ENCODE data around the gene GPR150.
A peak's percentile ranks its signal among the peaks of the same experiment; 100 is the strongest.
"Not testable (repeated sequence)": the region's sequence is repeated elsewhere in the genome, so short reads cannot be mapped to it uniquely, and the experiment has no call there.

The GPR150 gene

DNA sequence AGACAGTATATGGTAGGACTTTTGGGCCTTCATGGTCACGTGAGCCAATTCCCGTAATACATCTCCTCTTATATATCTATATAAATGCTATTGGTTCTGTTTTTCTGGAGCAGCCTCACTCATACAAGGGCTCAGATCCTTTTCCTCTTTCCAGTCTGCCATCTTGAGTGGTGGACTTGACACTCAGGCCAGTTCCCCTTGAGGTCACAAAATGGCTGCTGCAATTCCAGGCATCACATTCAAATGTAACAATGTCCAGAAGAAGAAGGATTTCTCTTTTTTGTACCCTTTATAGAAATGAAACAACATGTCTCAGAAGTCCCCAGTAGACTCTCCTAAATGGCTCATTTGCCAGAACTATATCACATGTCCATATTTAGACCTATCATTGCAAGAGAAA lies 4.5 kb downstream of the GPR150 start:
- DNase-seq (ENCODE audit: low read depth): no peak

DNA sequence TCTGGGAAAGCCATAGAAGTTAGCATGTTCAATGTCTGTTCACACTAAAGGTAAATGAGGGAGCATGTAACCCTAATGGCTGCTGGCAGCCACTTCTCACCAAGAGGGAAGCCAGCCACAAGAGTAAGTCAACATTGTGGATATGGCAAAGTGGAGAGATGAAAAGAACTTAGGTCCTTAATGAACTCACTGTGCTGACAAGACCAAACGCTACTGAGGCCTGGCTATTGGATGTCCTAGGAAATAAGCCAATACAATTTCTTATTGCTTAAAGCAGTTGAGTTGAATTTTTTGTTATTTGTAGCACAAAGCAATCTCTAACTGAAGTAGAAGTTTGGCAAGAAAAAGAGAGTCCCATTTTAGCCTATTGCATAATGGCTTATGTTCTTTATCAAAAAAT lies 6.8 kb downstream of the GPR150 start:
- DNase-seq (ENCODE audit: low read depth): no peak

DNA sequence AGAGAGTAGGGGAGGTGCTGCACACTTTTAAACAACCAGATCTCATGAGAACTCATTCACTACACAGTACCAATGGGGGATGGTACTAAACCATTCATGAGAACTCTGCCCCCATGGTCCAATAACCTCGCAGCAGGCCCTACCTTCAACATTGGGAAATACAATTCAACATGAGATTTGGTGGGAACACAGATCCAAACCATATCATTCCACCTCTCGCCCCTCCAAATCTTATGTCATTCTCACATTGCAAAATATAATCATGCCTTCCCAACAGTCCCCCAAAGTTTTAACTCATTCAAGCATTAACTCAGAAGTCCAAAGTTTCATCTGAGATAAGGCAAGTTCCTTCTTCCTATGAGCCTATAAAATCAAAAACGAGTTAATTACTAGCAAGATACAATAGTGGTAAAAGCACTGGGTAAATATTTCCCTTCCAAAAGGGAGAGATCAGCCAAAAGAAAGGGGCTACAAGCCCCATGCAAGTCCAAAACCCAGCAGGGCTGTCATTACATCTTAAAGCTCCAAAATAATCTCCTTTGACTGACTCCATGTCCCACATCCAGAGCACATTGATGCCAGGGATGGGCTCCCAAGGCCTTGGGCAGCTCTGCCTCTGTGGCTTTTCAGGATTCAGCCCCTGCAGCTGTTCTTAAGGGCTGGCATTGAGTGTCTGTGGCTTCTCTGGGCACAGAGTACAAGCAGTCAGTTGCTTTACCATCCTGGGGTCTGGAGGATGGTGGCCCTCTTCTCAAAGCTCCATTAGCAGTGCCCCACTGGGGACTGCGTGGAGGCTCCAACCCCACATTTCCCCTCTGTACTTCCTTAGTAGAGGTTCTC lies 8.3 kb downstream of the GPR150 start:
- no peak for DNase-seq (ENCODE audit: low read depth)

DNA sequence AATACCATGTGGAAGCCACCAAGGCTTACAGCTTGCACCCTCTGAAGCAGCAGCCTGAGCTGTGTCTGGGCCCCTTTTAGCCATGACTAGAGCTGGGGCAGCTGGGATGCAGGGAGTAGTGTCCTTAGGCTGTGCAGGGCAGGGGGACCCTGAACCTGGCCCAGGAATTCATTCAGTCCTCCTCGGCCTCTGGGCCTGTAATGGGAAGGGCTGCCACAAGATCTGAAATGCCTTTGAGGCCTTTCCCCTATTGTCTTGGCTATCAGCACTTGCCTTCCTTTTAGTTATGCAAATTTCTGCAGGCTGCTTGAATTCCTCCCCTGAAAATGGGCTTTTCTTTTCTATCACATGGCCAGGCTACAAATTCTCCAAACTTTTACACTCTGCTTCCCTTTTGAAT lies 9.0 kb downstream of the GPR150 start:
- no peak for DNase-seq (ENCODE audit: low read depth)

DNA sequence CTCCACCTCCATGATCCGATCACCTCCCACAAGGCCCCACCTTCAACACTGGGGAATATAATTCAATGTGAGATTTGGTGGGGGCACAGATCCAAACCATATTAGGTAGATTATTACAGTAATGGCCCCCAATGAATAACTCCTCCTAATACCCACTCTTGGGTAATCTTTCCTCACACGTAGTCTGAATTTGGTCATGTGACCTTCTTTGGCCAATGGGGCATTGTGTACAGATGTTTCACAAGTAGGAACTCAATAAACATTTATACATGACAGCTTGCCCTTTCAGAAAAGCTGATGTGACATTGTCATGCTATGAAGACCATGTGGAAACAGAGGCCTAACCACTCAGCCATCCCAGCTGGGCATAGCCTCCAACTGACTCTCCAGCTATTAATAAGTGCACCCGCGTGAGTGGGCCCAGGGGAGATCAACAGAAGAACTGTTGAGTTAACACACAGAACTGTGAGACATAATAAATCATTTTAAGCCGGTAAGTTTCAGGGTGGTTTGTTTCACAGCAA lies 10.6 kb downstream of the GPR150 start:
- DNase-seq (ENCODE audit: low read depth): no peak

DNA sequence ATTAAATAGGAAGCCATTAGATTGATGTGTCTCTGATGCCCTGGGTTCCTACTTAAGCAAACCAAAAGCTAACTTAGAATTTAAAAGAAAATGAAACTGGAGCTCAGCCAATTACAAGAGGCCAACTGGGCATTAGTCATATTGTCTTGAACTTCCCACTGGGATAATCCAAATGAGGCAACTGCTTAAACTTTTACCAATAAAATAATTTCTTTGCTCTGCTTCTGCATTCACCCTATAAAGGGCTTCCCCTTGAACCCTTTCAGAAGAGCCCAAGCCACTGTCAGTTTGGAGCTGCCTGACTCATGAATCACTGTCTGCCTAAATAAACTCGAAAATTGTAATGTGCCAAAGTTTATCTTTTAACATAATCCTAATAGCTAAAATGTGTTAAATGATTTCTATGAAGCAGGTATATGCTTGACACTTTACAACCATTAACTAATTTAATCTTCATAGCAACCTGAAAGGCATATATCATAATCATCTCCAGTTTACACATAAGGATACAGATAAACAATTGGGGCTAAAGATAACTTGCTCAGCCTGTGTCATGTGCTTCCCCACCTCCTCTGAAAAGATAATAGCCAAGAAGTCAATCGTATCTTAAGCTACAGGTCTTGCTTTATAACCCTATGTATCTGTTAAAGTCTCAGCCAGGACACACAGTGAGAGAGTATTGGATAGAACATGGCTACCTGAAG lies 11.5 kb downstream of the GPR150 start:
- DNase-seq (ENCODE audit: low read depth): no peak

DNA sequence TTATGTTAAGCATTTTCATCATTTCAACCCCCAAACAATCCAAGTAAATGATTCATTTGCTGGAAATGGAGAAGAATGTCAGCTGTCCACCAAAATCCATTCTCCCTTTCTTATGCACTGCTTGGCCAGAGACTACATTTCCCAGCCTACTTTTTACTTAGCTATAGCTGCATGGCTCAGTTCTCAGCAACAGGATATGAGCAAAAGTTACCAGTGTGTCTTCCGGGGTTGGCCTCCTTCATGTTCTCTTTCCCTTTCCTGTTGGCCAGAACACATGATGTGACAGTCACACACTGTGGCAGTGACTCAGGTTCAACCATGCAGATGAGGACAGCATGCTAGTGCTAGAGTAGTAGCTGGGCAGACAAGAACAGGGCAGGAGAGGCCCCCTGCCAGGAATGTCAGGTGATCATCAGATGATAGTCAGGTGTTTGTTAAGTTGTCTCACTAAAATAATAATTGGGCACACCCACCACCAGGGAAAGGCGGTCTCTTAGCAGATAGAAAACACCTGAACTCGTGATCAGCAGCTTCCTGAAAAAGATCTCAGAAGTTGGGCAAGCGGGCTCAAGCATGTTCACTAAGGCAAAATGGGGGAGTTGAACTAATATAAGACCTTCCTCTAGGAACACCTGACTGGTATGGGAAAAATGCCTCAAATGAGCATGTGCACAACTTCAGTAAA lies 12.2 kb downstream of the GPR150 start:
- DNase-seq (ENCODE audit: low read depth): no peak

DNA sequence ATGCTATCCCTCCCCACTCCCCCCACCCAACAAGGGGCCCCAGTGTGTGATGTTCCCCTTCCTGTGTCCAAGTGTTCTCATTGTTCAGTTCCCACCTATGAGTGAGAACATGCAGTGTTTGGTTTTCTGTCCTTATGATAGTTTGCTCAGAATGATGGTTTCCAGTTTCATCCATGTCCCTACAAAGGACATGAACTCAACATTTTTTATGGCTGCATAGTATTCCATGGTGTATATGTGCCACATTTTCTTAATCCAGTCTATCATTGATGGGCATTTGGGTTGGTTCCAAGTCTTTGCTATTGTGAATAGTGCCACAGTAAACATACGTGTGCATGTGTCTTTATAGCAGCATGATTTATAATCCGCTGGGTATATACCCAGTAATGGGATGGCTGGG lies 13.1 kb downstream of the GPR150 start:
- DNase-seq (ENCODE audit: low read depth): not testable (repeated sequence)

DNA sequence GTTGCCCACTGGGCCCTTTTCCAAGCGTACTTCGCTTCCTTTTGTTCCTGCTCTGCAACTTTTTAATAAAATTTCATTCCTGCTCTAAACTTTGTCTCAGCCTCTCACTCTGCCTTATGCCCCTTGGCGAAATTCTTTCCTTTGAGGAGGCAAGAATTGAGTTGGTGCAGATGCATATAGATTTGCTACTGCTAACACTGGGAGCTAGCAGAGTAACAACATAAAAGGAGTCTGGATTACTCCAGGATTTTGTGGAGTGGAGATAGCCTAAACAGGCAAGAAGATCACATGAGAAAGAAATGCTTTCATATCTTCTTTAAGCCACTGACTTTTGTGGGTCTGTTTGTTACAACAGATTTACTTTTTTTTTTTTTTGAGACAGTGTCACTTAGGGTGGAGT lies 13.8 kb downstream of the GPR150 start:
- DNase-seq (ENCODE audit: low read depth): no peak

DNA sequence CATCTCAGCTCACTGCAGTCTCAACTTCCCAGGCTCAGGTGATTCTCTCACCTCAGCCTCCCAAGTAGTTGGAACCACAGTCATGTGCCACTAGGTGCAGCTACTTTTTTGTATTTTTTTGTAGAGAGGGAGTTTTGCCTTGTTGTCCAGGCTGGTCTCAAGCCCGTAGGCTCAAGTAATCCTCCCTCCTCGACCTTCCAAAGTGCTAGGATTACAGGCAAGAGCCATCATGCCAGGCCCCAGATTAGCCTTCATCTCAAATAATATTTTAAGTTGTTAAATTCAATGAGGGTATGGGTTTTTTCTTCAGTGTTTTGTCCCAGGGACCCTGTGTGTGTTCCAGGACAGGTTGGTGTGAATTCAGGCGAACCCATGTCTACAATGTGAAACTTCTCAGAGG lies 14.2 kb downstream of the GPR150 start:
- no peak for DNase-seq (ENCODE audit: low read depth)

DNA sequence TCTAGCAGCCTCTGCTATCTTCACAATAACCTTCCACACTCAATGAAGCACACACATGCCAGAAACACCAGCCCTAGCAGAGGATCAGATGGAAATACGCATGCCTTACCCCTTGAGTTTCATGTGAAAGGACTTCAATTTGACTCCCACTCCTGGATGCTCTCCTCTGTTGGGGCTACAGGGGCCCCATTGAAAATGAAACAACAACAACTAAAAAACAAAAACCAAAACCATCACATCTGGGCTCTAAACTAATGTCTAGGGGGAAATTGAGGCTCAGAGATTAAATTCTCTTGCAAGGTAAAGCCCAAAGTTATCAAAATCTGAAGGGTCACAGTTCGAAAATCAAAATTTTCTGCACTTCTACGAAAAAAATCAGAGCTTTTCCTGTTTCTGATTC lies 18.7 kb downstream of the GPR150 start:
- DNase-seq (ENCODE audit: low read depth): no peak

DNA sequence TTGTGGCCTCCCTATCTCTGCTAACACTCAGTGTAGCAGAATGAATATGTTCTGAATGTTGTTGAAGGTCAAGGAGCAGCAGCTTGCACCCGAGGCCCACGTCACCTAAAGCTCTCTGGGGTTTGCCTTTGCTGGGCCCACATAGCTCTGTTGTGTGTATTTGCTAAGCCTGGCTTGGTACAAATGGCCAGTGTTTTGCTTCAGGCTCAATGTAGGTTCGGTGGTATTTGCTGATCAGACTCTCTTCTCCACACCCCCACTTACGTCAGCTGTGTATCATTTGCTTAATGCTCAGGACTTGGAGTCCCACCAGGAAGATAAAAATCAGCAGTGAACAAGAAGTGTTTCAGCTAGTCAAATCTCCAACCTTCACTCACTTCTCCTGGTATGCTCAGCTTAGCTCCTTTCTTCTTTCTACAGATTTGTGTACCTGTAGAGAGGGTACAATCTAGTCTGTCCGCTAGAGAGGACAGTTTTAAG lies 21.9 kb downstream of the GPR150 start:
- no peak for DNase-seq (ENCODE audit: low read depth)

DNA sequence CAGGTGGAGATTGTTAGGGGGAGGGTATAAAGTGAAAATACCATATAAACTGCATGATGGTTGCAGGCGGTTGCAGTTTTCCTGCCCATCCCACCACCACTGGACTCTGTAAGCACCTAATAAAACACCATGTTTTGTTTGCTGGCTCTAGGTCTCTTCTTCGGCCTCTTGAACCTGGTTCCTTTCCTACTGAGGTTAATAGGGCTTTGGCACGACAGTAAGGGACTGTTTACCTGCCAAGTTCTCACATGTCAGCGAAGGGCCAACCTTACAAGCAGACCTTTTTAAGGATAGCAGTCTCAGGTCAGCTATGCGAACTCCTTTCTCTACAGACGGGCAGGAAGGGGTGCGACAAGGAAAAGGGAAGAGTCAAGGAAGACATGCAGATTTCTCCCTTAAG lies 23.3 kb downstream of the GPR150 start:
- no peak for DNase-seq (ENCODE audit: low read depth)

DNA sequence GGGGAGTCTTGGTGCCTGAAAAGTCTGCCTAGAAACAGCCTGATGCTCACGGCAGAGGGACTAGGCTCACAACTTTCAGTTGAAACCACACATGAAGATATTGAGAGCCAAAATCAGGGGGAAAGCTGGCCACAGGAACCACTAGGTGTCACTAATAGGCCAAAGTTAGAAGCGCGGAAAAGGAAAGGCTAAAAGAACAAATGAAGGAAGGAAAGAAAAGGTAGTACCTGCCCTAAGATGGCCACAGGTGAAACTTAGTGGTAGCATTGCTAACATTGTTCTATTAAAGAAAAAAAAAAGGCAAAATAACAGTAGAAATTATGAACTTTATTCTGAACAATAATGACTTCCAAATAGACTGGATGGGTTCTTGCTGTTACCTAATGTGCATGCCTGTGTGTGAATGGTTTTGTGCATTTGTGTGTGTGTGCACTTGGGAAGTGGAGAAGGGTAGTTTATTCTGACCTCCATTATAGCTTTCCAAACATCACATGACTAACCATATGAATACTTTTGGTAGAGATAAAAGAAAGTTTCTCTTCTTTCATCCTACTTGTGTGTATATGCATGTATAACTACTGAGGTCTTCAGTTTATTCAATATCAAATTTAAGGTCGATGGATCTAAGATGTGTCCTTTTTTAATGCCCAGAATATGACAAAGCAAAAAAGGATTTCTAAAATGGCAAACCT lies 24.6 kb downstream of the GPR150 start:
- no peak for DNase-seq (ENCODE audit: low read depth)

DNA sequence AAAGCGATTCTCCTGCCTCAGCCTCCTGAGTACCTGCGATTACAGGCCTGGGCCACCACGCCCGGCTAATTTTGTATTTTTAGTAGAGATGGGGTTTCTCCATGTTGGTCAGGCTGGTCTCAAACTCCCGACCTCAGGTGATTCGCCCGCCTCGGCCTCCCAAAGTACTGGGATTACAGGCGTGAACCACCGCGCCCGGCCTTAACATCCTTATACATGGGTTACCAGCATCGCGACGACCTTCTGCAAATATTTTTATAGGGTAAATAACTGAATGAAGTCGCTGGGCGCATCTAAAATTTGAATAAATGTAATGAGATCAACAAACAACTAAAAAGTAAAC lies 26.3 kb downstream of the GPR150 start:
- DNase-seq (ENCODE audit: low read depth): not testable (repeated sequence)

DNA sequence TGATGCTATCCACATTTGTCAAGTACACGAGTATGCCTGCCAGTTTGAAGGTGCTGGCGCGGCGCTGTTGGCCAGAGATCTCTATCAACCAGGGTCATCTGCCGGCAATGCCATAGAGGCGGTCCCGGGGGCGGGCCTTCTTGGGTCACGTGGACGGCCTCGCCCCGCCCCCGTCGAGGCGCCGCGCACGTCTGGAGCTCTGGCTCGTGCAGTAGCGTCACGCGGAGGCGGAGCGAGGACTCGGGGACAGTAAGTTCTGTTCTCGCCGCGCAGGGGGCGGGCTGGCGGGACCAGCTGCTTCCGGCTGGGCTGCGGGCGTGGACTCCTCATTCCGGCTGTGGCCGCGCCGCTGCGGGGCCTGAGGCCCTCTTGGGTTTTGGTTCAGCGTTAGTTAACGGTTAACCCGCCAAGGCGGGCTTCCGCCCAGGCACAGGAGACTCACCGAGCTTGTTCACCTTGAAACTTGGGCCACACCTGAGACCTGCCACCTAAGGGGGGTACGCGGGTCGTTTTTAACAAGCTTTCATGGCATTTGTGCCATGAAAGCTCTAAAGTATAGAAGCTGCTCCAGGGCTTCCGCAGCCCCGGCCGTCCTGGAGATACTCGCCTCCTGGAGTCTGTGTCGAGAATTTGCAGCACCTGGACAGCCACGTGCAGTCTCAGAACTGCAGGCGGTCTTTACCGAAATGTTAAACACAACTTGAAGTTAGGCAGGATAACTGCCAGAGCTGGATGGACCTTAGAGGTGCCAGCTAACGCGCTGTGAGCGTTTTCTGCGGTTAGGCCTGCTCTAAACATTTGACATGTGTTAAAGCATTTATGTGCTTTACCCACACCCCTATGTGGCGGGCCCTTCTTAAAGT lies 26.9 kb downstream of the GPR150 start, which contains the start of gene RFESD:
RFESD (plus strand) TSS at position 209 of the 863 bp plus-strand sequence. CDS start 5,495 bp downstream, outside the sequence.
- DNase-seq (ENCODE audit: low read depth): peak; percentile 77

DNA sequence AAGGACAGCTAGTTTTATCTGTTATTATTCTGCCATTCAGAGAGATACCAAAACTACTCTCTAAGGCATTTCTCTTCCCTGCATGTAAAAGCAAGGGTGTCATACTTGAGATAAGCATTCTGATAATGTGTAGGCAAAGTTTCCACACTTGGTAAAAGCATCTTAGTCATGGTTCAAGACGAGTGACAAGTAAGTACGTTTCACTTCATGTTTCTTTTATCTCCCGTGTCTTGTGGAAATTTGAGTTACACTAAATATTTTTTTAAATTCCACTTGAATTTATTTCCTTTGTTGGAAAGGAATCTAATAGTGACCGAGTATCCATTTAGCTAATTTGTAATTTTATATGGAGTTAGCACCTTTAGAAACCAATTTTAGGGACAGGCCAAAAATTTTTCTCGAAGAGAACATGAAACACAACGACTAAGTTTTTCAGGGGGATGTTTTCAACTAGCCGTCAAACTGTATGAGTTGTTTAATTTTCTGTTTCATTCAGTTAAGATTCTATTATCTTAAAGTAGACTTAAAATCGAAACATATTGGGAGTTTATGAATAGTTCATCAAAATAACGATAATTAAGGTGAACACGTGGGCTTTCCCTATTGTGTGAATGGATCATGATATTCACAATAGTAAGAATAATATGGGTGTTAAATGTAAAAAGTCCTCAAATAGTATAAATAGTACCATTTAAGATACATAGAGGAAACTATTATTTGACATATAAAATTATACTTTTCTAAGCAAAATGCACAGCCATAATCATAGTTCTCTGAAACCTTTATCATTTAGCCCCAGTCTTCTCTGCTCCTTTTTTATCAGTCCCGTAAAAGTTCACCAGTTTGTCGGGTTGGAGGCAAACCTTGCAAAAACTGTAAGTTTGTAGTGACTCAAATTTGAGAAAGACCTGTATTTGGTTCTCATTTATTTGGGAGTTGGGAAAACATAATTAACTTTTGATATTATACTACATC lies 28.3 kb downstream of the GPR150 start:
- DNase-seq (ENCODE audit: low read depth): no peak

DNA sequence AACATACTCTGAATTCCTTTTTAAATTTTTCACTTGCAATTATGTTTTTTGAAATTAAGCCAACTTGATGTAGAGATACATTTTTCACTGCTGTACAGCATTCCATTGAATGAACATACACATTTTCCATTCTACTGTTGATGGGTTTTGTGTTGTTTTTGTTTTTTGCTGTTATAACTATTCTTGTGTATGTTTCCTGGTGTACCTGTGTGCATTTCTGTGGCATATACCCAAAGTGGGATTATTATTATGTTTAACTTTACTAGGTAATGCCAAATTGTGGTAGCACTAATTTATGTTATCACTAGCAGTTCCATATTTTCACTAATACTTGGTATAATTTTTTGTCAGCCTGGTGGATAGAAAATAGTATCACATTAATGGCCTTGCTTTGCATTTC lies 29.4 kb downstream of the GPR150 start:
- DNase-seq (ENCODE audit: low read depth): no peak

DNA sequence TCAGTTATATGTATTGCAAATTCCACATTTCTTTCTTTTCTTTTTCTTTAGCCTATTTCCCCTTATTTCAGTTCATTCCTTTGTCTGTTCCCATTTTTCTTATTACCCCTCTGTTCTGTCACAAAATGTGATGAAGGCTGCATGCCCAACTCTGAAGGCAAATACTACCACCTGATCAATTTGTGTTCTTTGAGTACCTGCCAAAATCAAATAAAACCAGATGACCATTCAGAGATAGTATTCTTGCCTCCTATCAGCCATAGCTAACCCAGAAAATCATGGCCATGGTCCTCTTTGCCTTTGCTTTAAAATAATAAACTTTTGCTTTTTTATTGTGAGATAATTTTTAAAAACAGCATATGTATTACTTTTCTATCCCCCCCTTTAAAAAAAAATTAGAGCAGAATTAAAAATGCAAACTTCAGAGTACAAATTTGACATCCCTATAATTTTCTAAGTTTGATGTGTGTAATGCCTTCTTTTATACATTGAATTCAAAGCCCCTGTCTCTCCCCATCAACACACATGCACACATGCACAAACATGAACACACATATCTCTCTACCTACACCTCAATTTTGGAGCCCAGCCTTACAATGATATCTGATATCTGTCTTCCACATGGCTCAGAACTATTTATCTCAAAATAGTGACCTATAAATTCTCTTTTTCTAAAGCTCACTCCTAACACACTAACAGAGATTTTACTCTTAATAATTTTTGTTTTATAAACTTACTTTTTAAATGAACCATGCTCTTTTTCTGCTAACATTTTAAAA lies 30.1 kb downstream of the GPR150 start:
- DNase-seq (ENCODE audit: low read depth): no peak
